Endothelial cell (in vitro differentiated cells): Measurements from ENCODE around the gene ERC1. TPM values are rescaled to one million over a fixed set of nuclear protein-coding genes. Genes with fewer than 3 reads are reported as not detected.

Experiments
- DNase-seq: peaks from one replicate; pipeline ENCODE4 v3.0.0; 2021; ENCODE audit warnings: low spot score
- H3K27ac Mint-ChIP-seq: one replicate; pipeline ENCODE4 v1.8.0; 2021; ENCODE audit warnings: mixed read lengths, inconsistent platforms; ENCODE audit not compliant: unreplicated experiment
- H3K27me3 Mint-ChIP-seq: one replicate; pipeline ENCODE4 v1.8.0; 2021; ENCODE audit warnings: mild to moderate bottlenecking, moderate library complexity, mixed read lengths, inconsistent platforms; ENCODE audit not compliant: unreplicated experiment
- H3K36me3 Mint-ChIP-seq: one replicate; pipeline ENCODE4 v1.8.0; 2021; ENCODE audit warnings: mild to moderate bottlenecking, low read depth, mixed read lengths, inconsistent platforms; ENCODE audit not compliant: unreplicated experiment
- H3K4me1 Mint-ChIP-seq: one replicate; pipeline ENCODE4 v1.8.0; 2021; ENCODE audit warnings: mild to moderate bottlenecking, mixed read lengths, inconsistent platforms; ENCODE audit not compliant: unreplicated experiment
- H3K4me3 Mint-ChIP-seq: one replicate; pipeline ENCODE4 v1.8.0; 2021; ENCODE audit warnings: mild to moderate bottlenecking, mixed read lengths, inconsistent platforms; ENCODE audit not compliant: unreplicated experiment
- H3K9me3 Mint-ChIP-seq: one replicate; pipeline ENCODE4 v1.8.0; 2021; ENCODE audit warnings: mixed read lengths, inconsistent platforms; ENCODE audit not compliant: unreplicated experiment
- total RNA-seq: library from RNA; stranded (reverse); fragmentation: NEBNext Ultra II Directional; extraction: Animal tissue kit (Norgen Biotek cat#: 25700); gene quantifications from one replicate; pipeline ENCODE4 v1.2.1, GENCODE V29; 2021; ENCODE audit not compliant: unreplicated experiment
- TF ChIP-seq, protein P1 (sequence below): fragments of 200-600 bp; sonication (generic); IDR thresholded peaks from one replicate; pipeline ENCODE4 v1.5.0; 2021; ENCODE audit warnings: antibody characterized with exemption; ENCODE audit not compliant: unreplicated experiment

ERC1 gene
- total RNA-seq, 1 donor from 2014 or later: 57.9 TPM

DNA sequence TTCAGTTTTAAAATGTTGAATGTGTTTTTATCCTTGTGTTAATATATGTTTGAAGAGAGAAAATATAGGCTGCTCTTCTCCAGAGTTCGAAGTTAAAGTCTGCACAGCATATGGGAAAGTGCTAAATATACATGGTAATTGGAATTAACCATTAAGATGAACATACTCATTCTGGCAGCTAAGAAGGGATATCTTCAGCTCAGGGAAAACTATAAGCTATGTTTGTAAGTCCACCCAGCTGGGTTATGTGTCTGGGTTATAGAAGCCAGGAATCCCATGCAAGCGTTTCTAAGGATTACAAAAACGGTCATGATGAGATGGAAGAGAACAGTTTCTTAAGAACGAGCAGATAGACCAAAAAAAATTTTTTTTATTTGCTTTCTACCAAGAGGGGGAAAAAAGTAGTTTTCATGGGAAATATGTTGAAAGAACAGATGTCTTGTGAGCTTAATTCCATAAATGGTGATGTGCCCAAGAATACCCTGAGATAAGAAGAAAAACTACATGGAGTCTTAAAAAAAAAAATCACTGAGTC is 404.5 kb downstream of the ERC1 start:
- peaks cover 45% of the 10 kb centered on the region for H3K36me3 Mint-ChIP-seq
- no peak overlapping the region for H3K4me3 Mint-ChIP-seq
- H3K4me1 Mint-ChIP-seq: no peaks in the 10 kb centered on the region
- DNase-seq: no peak
- no peak overlapping the region for H3K27ac Mint-ChIP-seq
- peaks cover 9% of the 10 kb centered on the region for H3K9me3 Mint-ChIP-seq
- no peaks in the 10 kb centered on the region for H3K27me3 Mint-ChIP-seq
- TF ChIP-seq, protein P1, sequence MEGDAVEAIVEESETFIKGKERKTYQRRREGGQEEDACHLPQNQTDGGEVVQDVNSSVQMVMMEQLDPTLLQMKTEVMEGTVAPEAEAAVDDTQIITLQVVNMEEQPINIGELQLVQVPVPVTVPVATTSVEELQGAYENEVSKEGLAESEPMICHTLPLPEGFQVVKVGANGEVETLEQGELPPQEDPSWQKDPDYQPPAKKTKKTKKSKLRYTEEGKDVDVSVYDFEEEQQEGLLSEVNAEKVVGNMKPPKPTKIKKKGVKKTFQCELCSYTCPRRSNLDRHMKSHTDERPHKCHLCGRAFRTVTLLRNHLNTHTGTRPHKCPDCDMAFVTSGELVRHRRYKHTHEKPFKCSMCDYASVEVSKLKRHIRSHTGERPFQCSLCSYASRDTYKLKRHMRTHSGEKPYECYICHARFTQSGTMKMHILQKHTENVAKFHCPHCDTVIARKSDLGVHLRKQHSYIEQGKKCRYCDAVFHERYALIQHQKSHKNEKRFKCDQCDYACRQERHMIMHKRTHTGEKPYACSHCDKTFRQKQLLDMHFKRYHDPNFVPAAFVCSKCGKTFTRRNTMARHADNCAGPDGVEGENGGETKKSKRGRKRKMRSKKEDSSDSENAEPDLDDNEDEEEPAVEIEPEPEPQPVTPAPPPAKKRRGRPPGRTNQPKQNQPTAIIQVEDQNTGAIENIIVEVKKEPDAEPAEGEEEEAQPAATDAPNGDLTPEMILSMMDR: no peak

DNA sequence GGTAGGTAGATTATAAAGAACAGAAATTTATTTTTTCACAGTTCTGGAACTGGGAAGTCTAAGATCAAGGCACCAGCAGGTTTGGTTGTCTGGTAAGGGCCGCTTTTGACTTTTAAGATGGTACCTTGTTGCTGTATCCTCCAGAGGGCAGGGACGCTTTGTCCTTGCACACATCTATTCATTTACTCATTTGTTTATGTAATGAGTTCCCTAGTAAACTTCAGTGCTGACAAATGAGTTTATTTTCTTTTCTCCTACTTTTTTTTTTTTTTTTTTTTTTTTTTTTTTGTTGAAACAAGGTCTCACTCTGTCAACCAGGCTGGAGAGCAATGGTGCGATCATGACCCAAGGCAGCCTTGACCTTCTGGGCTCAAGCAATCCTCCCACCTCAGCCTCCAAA is 407.6 kb downstream of the ERC1 start:
- no peaks in the 10 kb centered on the region for H3K27me3 Mint-ChIP-seq
- TF ChIP-seq, protein P1: no peak

DNA sequence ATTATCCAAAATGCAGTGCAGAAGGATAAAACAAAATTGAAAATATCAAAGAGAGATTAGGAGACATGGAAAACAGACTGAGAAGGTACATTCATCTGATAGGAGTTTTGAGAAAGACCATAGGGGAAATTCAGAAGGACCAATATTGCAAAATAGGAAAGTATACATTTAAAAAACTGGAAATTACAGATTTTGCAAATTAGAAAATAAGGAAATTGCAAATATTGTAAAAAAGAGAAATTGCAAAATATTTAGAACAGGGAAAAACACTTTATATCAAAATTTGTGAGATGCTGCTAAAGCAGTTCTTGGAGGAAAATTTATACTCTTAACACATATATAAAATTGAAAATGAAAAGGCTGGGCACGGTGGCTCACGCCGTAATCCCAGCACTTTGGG is 410.9 kb downstream of the ERC1 start:
- TF ChIP-seq, protein P1: no peak
- Mint-ChIP-seq H3K9me3 (no peaks in the 10 kb centered on the region), H3K4me1 (no peaks in the 10 kb centered on the region), H3K4me3 (no peak overlapping the region), H3K27me3 (no peaks in the 10 kb centered on the region), H3K27ac (no peak overlapping the region), H3K36me3 (no peaks in the 10 kb centered on the region)
- no peak for DNase-seq

More for the DNA sequence above, 407.6 kb downstream of the ERC1 start:
- H3K36me3 Mint-ChIP-seq: peaks cover 18% of the 10 kb centered on the region
- H3K9me3 Mint-ChIP-seq: no peaks in the 10 kb centered on the region
- H3K27ac Mint-ChIP-seq: no peak overlapping the region
- no peak for DNase-seq
- H3K4me3 Mint-ChIP-seq: no peak overlapping the region
- no peaks in the 10 kb centered on the region for H3K4me1 Mint-ChIP-seq

DNA sequence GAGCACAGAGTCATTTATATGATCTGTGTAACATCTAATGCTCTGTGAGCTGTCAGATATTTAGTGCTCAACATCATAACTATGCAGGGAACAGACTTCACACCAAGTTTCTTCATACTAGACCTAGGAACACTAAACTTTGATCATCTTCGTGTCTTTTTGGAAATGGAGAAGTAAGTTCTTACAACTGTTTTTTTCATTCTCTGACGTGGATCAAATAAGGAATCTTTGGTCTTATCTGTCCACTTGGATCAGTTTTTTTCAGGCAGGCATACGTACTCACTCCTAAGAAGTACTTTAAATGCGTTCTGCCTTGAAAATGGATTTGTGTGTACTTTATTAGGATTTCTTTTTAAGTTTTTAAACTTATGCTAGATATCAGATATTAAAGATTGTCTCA is 412.4 kb downstream of the ERC1 start:
- TF ChIP-seq, protein P1: no peak
- Mint-ChIP-seq H3K27ac (no peak overlapping the region), H3K4me3 (no peak overlapping the region), H3K9me3 (no peaks in the 10 kb centered on the region), H3K36me3 (no peaks in the 10 kb centered on the region), H3K27me3 (no peaks in the 10 kb centered on the region), H3K4me1 (no peaks in the 10 kb centered on the region)
- no peak for DNase-seq

DNA sequence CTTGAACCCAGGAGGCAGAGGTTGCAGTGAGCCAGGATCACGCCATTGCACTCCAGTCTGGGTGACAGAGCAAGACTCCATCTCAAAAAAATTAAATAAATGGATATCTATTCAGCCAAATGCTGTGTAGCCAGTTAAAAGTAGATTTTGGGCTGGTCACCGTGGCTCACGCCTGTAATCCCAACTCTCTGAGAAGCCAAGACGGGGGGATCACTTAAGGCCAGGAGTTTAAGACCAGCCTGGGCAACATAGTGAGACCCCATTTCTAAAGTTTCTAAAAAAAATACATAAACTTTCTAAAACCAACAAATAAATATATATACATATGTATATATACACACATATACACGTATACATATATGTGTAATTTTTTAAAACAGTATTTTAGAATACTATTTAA is 414.6 kb downstream of the ERC1 start:
- H3K36me3 Mint-ChIP-seq: peaks cover 6% of the 10 kb centered on the region
- TF ChIP-seq, protein P1: no peak
- no peaks in the 10 kb centered on the region for H3K9me3 Mint-ChIP-seq
- no peak overlapping the region for H3K4me3 Mint-ChIP-seq
- no peak overlapping the region for H3K27ac Mint-ChIP-seq
- no peaks in the 10 kb centered on the region for H3K27me3 Mint-ChIP-seq
- no peaks in the 10 kb centered on the region for H3K4me1 Mint-ChIP-seq
- no peak for DNase-seq
